K562 (cell line): Measurements from ENCODE around the gene CUL9. TPM values are rescaled to one million over a fixed set of nuclear protein-coding genes. Genes with fewer than 3 reads are reported as not detected.
A peak's percentile ranks its signal among the peaks of the same experiment; 100 is the strongest.

Source experiments
- GABPB1 ChIP-seq: sonication (generic); formaldehyde crosslinking; IDR thresholded peaks from 2 replicates; pipeline ENCODE4 v1.8.0; 2022; ENCODE audit warnings: mild to moderate bottlenecking, missing genetic modification reagents
- HDAC2 ChIP-seq: fragments of 450-650 bp; IDR thresholded peaks from 2 replicates; pipeline ENCODE4 v1.6.1; 2016; ENCODE audit warnings: mild to moderate bottlenecking
- ID3 ChIP-seq, 2 experiments: fragments of 250-450 bp in 1 of 2; fragments of 450-650 bp in 1 of 2; sonication (Bioruptor Pico) in 1 of 2; IDR thresholded peaks; 2 replicates each; pipeline versions ENCODE4 v1.6.1 to v1.8.0; 2016 to 2021; ENCODE audit warnings: mild to moderate bottlenecking in 2 of 2, moderate library complexity in 2 of 2, missing compliant biosample characterization in 1 of 2, missing genetic modification characterization in 1 of 2
- JUN ChIP-seq, 2 experiments: sonication (generic) in 1 of 2; formaldehyde crosslinking in 1 of 2; IDR thresholded peaks; 2 replicates each; pipeline versions ENCODE4 v1.6.1 to v1.8.0; 2012 to 2022; ENCODE audit warnings: borderline replicate concordance in 2 of 2, mild to moderate bottlenecking in 2 of 2, improper control_type of control experiment in 1 of 2, low read depth in 1 of 2, low read length in 1 of 2, missing genetic modification reagents in 1 of 2
- KDM1A ChIP-seq, 2 experiments: fragments of 450-650 bp; IDR thresholded peaks; 2 replicates each; pipeline ENCODE4 v1.6.1; 2016; ENCODE audit warnings: mild to moderate bottlenecking in 2 of 2
- LARP7 ChIP-seq: fragments of 450-650 bp; IDR thresholded peaks from 2 replicates; pipeline ENCODE4 v1.6.1; 2016
- MIER1 ChIP-seq: fragments of 450-650 bp; IDR thresholded peaks from 2 replicates; pipeline ENCODE4 v1.6.1; 2016; ENCODE audit warnings: antibody characterized with exemption, mild to moderate bottlenecking, low read depth
- XRCC5 ChIP-seq: fragments of 200-400 bp; formaldehyde crosslinking; IDR thresholded peaks from 2 replicates; pipeline ENCODE4 v1.6.1; 2017; ENCODE audit warnings: low read depth, mild to moderate bottlenecking, low read length
- ZBTB7A ChIP-seq: IDR thresholded peaks from 2 replicates; pipeline ENCODE4 v1.6.1; 2011; ENCODE audit warnings: low read depth, mild to moderate bottlenecking, low read length, moderate library complexity, borderline replicate concordance; ENCODE audit not compliant: control insufficient read depth
- ZFP36 ChIP-seq: fragments of 150-350 bp; IDR thresholded peaks from 2 replicates; pipeline ENCODE4 v1.6.1; 2018; ENCODE audit warnings: low read length, low read depth; ENCODE audit not compliant: partially characterized antibody
- ZNF436 ChIP-seq: fragments of 250-450, 450-650 bp; sonication (Bioruptor Pico); formaldehyde crosslinking; IDR thresholded peaks from 2 replicates; pipeline ENCODE4 v1.7.0; 2020; ENCODE audit warnings: mild to moderate bottlenecking
- polyA plus RNA-seq, 8 experiments: library from polyadenylated mRNA; depleted of rRNA in 4 of 8; stranded (reverse) in 5 of 8; unstranded in 3 of 8; fragments of >200 nt; fragmentation: Nextera tagmentation in 2 of 8; fragmentation: Illumina TruSeq in 1 of 8; extraction: Ambion mirVana in 2 of 8; extraction: Trizol in 1 of 8; gene quantifications; 2 replicates each; pipeline versions ENCODE4 v1.2.1 to v1.2.3, GENCODE V29; 2011 to 2014; ENCODE audit warnings: inconsistent platforms in 1 of 8, missing spikeins in 1 of 8
- total RNA-seq, 7 experiments: library from RNA; depleted of rRNA in 6 of 7; stranded (reverse); fragments of >200 nt in 6 of 7; fragmentation: Illumina TruSeq in 2 of 7; extraction: Trizol in 2 of 7; gene quantifications; 2 replicates each; pipeline versions ENCODE4 v1.2.1 to v1.2.3, GENCODE V29; 2011 to 2021; ENCODE audit warnings: low replicate concordance in 1 of 7
- TF ChIP-seq, protein P1 (sequence below): fragments of 450-650 bp; IDR thresholded peaks from 2 replicates; pipeline ENCODE4 v1.6.1; 2016; ENCODE audit warnings: borderline replicate concordance
- TF ChIP-seq, protein P2 (sequence below): sonication (generic); formaldehyde crosslinking; IDR thresholded peaks from 2 replicates; pipeline ENCODE4 v1.9.0; 2022; ENCODE audit warnings: mild to moderate bottlenecking, missing genetic modification reagents
- TF ChIP-seq, protein P3 (sequence below): IDR thresholded peaks from 3 replicates; pipeline ENCODE4 v1.6.1; 2011; ENCODE audit warnings: borderline replicate concordance, mild to moderate bottlenecking, moderate library complexity; ENCODE audit not compliant: insufficient read length; ENCODE audit errors: extremely low read depth
- TF ChIP-seq, protein P4 (sequence below), 3 experiments: fragments of 200-800 bp in 1 of 3; sonication (Bioruptor generic) in 1 of 3; sonication (generic) in 1 of 3; formaldehyde crosslinking in 1 of 3; IDR thresholded peaks; 2 replicates each; pipeline versions ENCODE4 v1.6.1 to v1.8.0; 2016 to 2022; ENCODE audit warnings: mild to moderate bottlenecking in 2 of 3, missing compliant biosample characterization in 2 of 3, missing genetic modification characterization in 2 of 3, missing genetic modification reagents in 1 of 3

CUL9 gene
- total and polyA plus RNA-seq, 9 of the 15 experiments (the other 6 are each of a cell fraction or from before 2014, with no cell fraction given), result 0.50 to 20.7 (median 6.6) TPM

GRCh38 chr6:43269273-43270007 is 87.4 kb downstream of the CUL9 start (continued):
- 0 out of 4 replicates have a peak, but pooled peaks have one; percentile 42 to 66 for TF ChIP-seq KDM1A (IDR thresholded peaks at IDR 0.05)
- TF ChIP-seq, protein P1, sequence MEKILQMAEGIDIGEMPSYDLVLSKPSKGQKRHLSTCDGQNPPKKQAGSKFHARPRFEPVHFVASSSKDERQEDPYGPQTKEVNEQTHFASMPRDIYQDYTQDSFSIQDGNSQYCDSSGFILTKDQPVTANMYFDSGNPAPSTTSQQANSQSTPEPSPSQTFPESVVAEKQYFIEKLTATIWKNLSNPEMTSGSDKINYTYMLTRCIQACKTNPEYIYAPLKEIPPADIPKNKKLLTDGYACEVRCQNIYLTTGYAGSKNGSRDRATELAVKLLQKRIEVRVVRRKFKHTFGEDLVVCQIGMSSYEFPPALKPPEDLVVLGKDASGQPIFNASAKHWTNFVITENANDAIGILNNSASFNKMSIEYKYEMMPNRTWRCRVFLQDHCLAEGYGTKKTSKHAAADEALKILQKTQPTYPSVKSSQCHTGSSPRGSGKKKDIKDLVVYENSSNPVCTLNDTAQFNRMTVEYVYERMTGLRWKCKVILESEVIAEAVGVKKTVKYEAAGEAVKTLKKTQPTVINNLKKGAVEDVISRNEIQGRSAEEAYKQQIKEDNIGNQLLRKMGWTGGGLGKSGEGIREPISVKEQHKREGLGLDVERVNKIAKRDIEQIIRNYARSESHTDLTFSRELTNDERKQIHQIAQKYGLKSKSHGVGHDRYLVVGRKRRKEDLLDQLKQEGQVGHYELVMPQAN, result peak; percentile 51; the same call in 1 of the 2 replicates
- TF ChIP-seq ZNF436 (CRISPR knock-in tag), result peak; percentile 81
- TF ChIP-seq XRCC5, result no peak
- TF ChIP-seq, protein P2, sequence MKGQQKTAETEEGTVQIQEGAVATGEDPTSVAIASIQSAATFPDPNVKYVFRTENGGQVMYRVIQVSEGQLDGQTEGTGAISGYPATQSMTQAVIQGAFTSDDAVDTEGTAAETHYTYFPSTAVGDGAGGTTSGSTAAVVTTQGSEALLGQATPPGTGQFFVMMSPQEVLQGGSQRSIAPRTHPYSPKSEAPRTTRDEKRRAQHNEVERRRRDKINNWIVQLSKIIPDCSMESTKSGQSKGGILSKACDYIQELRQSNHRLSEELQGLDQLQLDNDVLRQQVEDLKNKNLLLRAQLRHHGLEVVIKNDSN, result peak; percentile 46
- TF ChIP-seq, protein P3, sequence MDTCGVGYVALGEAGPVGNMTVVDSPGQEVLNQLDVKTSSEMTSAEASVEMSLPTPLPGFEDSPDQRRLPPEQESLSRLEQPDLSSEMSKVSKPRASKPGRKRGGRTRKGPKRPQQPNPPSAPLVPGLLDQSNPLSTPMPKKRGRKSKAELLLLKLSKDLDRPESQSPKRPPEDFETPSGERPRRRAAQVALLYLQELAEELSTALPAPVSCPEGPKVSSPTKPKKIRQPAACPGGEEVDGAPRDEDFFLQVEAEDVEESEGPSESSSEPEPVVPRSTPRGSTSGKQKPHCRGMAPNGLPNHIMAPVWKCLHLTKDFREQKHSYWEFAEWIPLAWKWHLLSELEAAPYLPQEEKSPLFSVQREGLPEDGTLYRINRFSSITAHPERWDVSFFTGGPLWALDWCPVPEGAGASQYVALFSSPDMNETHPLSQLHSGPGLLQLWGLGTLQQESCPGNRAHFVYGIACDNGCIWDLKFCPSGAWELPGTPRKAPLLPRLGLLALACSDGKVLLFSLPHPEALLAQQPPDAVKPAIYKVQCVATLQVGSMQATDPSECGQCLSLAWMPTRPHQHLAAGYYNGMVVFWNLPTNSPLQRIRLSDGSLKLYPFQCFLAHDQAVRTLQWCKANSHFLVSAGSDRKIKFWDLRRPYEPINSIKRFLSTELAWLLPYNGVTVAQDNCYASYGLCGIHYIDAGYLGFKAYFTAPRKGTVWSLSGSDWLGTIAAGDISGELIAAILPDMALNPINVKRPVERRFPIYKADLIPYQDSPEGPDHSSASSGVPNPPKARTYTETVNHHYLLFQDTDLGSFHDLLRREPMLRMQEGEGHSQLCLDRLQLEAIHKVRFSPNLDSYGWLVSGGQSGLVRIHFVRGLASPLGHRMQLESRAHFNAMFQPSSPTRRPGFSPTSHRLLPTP, result peak; percentile 58
- TF ChIP-seq LARP7, result no peak
- TF ChIP-seq MIER1, result no peak
- TF ChIP-seq, protein P4, sequence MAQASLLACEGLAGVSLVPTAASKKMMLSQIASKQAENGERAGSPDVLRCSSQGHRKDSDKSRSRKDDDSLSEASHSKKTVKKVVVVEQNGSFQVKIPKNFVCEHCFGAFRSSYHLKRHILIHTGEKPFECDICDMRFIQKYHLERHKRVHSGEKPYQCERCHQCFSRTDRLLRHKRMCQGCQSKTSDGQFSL (CRISPR knock-in tag; IDR thresholded peaks at IDR 0.05), result 0 out of 2 replicates have a peak, but pooled peaks have one; percentile 55
- TF ChIP-seq, protein P4 (tag; IDR thresholded peaks at IDR 0.05), result 0 out of 4 replicates have a peak, but pooled peaks of 1 of the 2 experiments have one; percentile 37
- 0 out of 2 replicates have a peak, but pooled peaks have one; percentile 32 for TF ChIP-seq ZBTB7A
- peak; percentile 99 for TF ChIP-seq ZFP36
- 0 out of 2 replicates have a peak, but pooled peaks have one; percentile 33 for TF ChIP-seq GABPB1 (CRISPR knock-in tag)
- TF ChIP-seq HDAC2, result peak; percentile 47; the same call in 1 of the 2 replicates
- no peak for TF ChIP-seq JUN (IDR thresholded peaks at IDR 0.05; ENCODE audit: borderline replicate concordance, low read depth, low read length)
- TF ChIP-seq JUN (CRISPR knock-in tag; IDR thresholded peaks at IDR 0.05; ENCODE audit: borderline replicate concordance), result no peak
- no peak for TF ChIP-seq ID3 (CRISPR knock-in tag; IDR thresholded peaks at IDR 0.05)
- 0 out of 2 replicates have a peak, but pooled peaks have one; percentile 33 for TF ChIP-seq ID3 (tag; IDR thresholded peaks at IDR 0.05)
